ENCODE data around the gene COL8A1. TPM values are rescaled to one million over a fixed set of nuclear protein-coding genes. Genes with fewer than 3 reads are reported as not detected.

Gene COL8A1
- total RNA-seq = 248 and 578 TPM in 2 replicates

GRCh38 chr3:99638167-99638948 lies at the start of gene COL8A1:
COL8A1 (plus strand) TSS chr3:99638594; CDS start chr3:99790683, 152,089 bp downstream.

GRCh38 chr3:99817437-99818240 lies 179.2 kb downstream of the COL8A1 start, which contains the start of gene CMSS1:
CMSS1 (plus strand) TSS chr3:99817862.

Other genes with a start within 250 kb of the COL8A1 start
- 9.0 and 24.0 TPM in 2 replicates for gene CMSS1, start 179.3 kb downstream of the COL8A1 start, total RNA-seq

All from regular cardiac myocyte (primary cell).